ENCODE results near the gene RAB3GAP1. TPM values are rescaled to one million over a fixed set of nuclear protein-coding genes. Genes with fewer than 3 reads are reported as not detected.

Gene RAB3GAP1
- total RNA-seq, 4 donors from 2014 or later: 71.8 to 76.9 (median 72.3) TPM

Small RNA genes within 50 kb of the gene (small RNA-seq; reads per million reads assigned to genes)
- 0.49 to 1.5 (median 0.78) reads per million in 4 donors for gene SNORA40B

Other genes with a start within 250 kb of the RAB3GAP1 start
- gene ACMSD, start 213.7 kb upstream of the RAB3GAP1 start, total RNA-seq: not detected
- 10 to 100 TPM; 19.1 to 45.5 (median 25.8) TPM for gene CCNT2, start 133.5 kb upstream of the RAB3GAP1 start, total RNA-seq
- gene MAP3K19, start 4.8 kb upstream of the RAB3GAP1 start, total RNA-seq: not detected

All from gastroesophageal sphincter (tissue), 4 donors.